Measurements from ENCODE around the gene TRAPPC8. TPM values are rescaled to one million over a fixed set of nuclear protein-coding genes. Genes with fewer than 3 reads are reported as not detected.

Gene TRAPPC8
- total RNA-seq, 1 donor from 2014 or later = 31.5 TPM

DNA sequence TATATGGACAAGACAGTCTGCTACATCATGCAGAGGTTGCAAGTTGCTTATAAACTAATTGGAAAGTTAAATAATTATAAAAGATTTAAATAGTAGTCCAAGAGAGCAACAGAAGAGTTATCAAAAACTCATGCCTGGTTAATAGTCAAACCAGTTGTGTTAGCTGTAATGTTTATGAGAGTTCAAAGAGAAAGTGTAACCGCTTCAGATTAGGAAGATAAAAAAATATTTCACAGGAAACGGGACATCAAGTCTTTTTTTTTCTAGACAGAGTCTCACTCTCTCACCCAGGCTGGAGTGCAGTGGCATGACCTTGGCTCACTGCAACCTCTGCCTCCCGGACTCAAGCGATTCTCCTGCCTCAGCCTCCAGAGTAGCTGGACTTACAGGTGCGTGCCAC lies 41.0 kb upstream of the TRAPPC8 start:
- no peak overlapping the region for H3K4me2 ChIP-seq (ENCODE audit: low read length)
- no peak for TF ChIP-seq EZH2 (IDR thresholded peaks at IDR 0.05; ENCODE audit: insufficient read depth, low read length)
- TF ChIP-seq, protein P1, sequence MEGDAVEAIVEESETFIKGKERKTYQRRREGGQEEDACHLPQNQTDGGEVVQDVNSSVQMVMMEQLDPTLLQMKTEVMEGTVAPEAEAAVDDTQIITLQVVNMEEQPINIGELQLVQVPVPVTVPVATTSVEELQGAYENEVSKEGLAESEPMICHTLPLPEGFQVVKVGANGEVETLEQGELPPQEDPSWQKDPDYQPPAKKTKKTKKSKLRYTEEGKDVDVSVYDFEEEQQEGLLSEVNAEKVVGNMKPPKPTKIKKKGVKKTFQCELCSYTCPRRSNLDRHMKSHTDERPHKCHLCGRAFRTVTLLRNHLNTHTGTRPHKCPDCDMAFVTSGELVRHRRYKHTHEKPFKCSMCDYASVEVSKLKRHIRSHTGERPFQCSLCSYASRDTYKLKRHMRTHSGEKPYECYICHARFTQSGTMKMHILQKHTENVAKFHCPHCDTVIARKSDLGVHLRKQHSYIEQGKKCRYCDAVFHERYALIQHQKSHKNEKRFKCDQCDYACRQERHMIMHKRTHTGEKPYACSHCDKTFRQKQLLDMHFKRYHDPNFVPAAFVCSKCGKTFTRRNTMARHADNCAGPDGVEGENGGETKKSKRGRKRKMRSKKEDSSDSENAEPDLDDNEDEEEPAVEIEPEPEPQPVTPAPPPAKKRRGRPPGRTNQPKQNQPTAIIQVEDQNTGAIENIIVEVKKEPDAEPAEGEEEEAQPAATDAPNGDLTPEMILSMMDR (IDR thresholded peaks at IDR 0.05; ENCODE audit: insufficient read depth, low read depth, low read length) = no peak
- Mint-ChIP-seq H3K9me3 (ENCODE audit: unreplicated experiment) (peaks cover 5% of the 10 kb centered on the region), H3K36me3 (ENCODE audit: low read depth, unreplicated experiment) (no peaks in the 10 kb centered on the region), H3K4me3 (ENCODE audit: unreplicated experiment) (no peak overlapping the region), H3K27ac (ENCODE audit: unreplicated experiment) (no peak overlapping the region), H3K4me1 (ENCODE audit: low read depth, unreplicated experiment) (no peaks in the 10 kb centered on the region), H3K27me3 (ENCODE audit: low read depth, unreplicated experiment) (no peaks in the 10 kb centered on the region)
- no peak overlapping the region for H3K9ac ChIP-seq (ENCODE audit: low read length)
- no peaks in the 10 kb centered on the region for H4K20me1 ChIP-seq (ENCODE audit: insufficient read depth, low read length)
- H3K36me3 ChIP-seq (ENCODE audit: insufficient read depth, low read length) = no peaks in the 10 kb centered on the region
- H3K27ac ChIP-seq (ENCODE audit: low read depth, low read length) = no peak overlapping the region
- H2AFZ ChIP-seq (ENCODE audit: low read depth, low read length) = no peak overlapping the region
- H3K9me3 ChIP-seq (ENCODE audit: insufficient read depth, low read depth, low read length) = peaks cover 1% of the 10 kb centered on the region
- DNase-seq (ENCODE audit: low read depth) (no peak), FAIRE-seq (no peak)
- no peaks in the 10 kb centered on the region for H3K27me3 ChIP-seq (ENCODE audit: insufficient read depth, low read length)
- no peaks in the 10 kb centered on the region for H3K4me1 ChIP-seq (ENCODE audit: insufficient read depth, low read length)
- no peaks in the 10 kb centered on the region for H3K79me2 ChIP-seq (ENCODE audit: insufficient read depth, low read length)
- no peak overlapping the region for H3K4me3 ChIP-seq (ENCODE audit: insufficient read depth, low read depth, low read length)

- DNase-seq (ENCODE audit: low read depth) (no peak), FAIRE-seq (no peak)
- Mint-ChIP-seq H3K27ac (ENCODE audit: unreplicated experiment) (no peak overlapping the region), H3K4me3 (ENCODE audit: unreplicated experiment) (no peak overlapping the region), H3K27me3 (ENCODE audit: low read depth, unreplicated experiment) (no peaks in the 10 kb centered on the region), H3K9me3 (ENCODE audit: unreplicated experiment) (peaks cover 13% of the 10 kb centered on the region), H3K36me3 (ENCODE audit: low read depth, unreplicated experiment) (peaks cover 4% of the 10 kb centered on the region), H3K4me1 (ENCODE audit: low read depth, unreplicated experiment) (no peaks in the 10 kb centered on the region)
- peaks cover 7% of the 10 kb centered on the region for H3K9me3 ChIP-seq (ENCODE audit: insufficient read depth, low read depth, low read length)
- no peaks in the 10 kb centered on the region for H3K36me3 ChIP-seq (ENCODE audit: insufficient read depth, low read length)
- no peak overlapping the region for H3K4me2 ChIP-seq (ENCODE audit: low read length)
- H4K20me1 ChIP-seq (ENCODE audit: insufficient read depth, low read length) = no peaks in the 10 kb centered on the region
- no peaks in the 10 kb centered on the region for H3K4me1 ChIP-seq (ENCODE audit: insufficient read depth, low read length)
- H3K27me3 ChIP-seq (ENCODE audit: insufficient read depth, low read length) = no peaks in the 10 kb centered on the region
- TF ChIP-seq EZH2 (IDR thresholded peaks at IDR 0.05; ENCODE audit: insufficient read depth, low read length) = no peak
- TF ChIP-seq, protein P1 (IDR thresholded peaks at IDR 0.05; ENCODE audit: insufficient read depth, low read depth, low read length) = no peak
- H2AFZ ChIP-seq (ENCODE audit: low read depth, low read length) = no peak overlapping the region
- no peak overlapping the region for H3K27ac ChIP-seq (ENCODE audit: low read depth, low read length)
- H3K9ac ChIP-seq (ENCODE audit: low read length) = no peak overlapping the region
- H3K79me2 ChIP-seq (ENCODE audit: insufficient read depth, low read length) = no peaks in the 10 kb centered on the region
- no peak overlapping the region for H3K4me3 ChIP-seq (ENCODE audit: insufficient read depth, low read depth, low read length)
Observed at GRCh38 chr18:31983020-31983419, 40.1 kb upstream of the TRAPPC8 start.

DNA sequence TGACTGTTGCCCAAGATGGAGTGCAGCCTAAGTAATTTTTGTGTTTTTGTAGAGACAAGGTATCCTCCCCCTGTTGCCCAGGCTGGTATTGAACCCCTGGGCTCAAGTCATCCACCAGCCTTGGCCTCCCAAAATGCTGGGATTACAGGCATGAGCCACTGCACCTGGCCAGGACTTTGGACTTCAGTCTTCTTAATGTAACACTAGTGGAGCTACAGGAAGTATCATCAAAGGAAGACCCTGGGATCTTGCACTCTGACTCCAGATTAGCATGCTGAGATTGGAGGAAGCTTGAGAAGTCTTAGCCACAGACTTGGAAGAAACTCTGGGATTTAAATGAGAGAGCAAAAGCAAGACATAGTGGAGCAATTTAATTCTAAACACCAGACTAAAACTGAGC lies 37.9 kb upstream of the TRAPPC8 start:
- H3K4me2 ChIP-seq (ENCODE audit: low read length) = no peak overlapping the region
- H3K9me3 ChIP-seq (ENCODE audit: insufficient read depth, low read depth, low read length) = peaks cover 7% of the 10 kb centered on the region
- H4K20me1 ChIP-seq (ENCODE audit: insufficient read depth, low read length) = no peaks in the 10 kb centered on the region
- DNase-seq (ENCODE audit: low read depth) = no peak
- H3K4me3 ChIP-seq (ENCODE audit: insufficient read depth, low read depth, low read length) = no peak overlapping the region
- no peaks in the 10 kb centered on the region for H3K4me1 Mint-ChIP-seq (ENCODE audit: low read depth, unreplicated experiment)
- H3K27me3 Mint-ChIP-seq (ENCODE audit: low read depth, unreplicated experiment) = no peaks in the 10 kb centered on the region
- H3K4me3 Mint-ChIP-seq (ENCODE audit: unreplicated experiment) = no peak overlapping the region
- no peak overlapping the region for H3K27ac ChIP-seq (ENCODE audit: low read depth, low read length)
- H3K4me1 ChIP-seq (ENCODE audit: insufficient read depth, low read length) = no peaks in the 10 kb centered on the region
- no peak overlapping the region for H3K27ac Mint-ChIP-seq (ENCODE audit: unreplicated experiment)
- no peak for TF ChIP-seq EZH2 (IDR thresholded peaks at IDR 0.05; ENCODE audit: insufficient read depth, low read length)
- TF ChIP-seq, protein P1 (IDR thresholded peaks at IDR 0.05; ENCODE audit: insufficient read depth, low read depth, low read length) = no peak
- no peak overlapping the region for H3K9ac ChIP-seq (ENCODE audit: low read length)
- FAIRE-seq = no peak
- H2AFZ ChIP-seq (ENCODE audit: low read depth, low read length) = no peak overlapping the region
- H3K79me2 ChIP-seq (ENCODE audit: insufficient read depth, low read length) = no peaks in the 10 kb centered on the region
- peaks cover 4% of the 10 kb centered on the region for H3K36me3 Mint-ChIP-seq (ENCODE audit: low read depth, unreplicated experiment)
- no peaks in the 10 kb centered on the region for H3K27me3 ChIP-seq (ENCODE audit: insufficient read depth, low read length)
- peaks cover 18% of the 10 kb centered on the region for H3K9me3 Mint-ChIP-seq (ENCODE audit: unreplicated experiment)
- H3K36me3 ChIP-seq (ENCODE audit: insufficient read depth, low read length) = no peaks in the 10 kb centered on the region
